ENCODE data around the gene FAM135A. TPM values are rescaled to one million over a fixed set of nuclear protein-coding genes. Genes with fewer than 3 reads are reported as not detected.

The FAM135A gene
- total and polyA plus RNA-seq, 2 donors (not counting 1 experiment from before 2014, with no cell fraction given) = 3.9 to 30.6 TPM

DNA sequence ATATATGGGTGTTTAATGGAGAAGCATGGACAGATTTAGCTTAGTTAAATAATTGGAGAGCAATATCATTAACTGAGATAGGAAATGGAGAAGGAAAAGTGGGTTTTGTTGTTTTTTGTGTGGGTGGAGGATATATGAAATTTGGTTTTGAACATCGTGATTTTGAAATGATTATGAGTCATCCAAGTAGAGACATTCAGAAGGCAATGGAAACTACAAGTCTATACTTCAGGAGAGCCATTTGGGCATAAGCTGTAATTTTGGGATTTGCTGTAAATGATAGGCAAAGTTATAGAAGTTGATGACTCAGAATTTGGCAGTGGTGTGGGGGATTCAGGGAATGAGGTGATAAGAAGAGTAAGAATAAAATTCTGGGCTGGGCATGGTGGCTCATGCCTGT, 27.4 kb upstream of the FAM135A start:
- Histone ChIP-seq H3K9ac (ENCODE audit: low read length) (no peak overlapping the region), H3K4me2 (replicated peaks; ENCODE audit: low read depth, low read length, poor library complexity, severe bottlenecking) (no peak overlapping the region), H3K79me2 (ENCODE audit: control insufficient read depth, insufficient read depth, low read length) (no peaks in the 10 kb centered on the region), H4K20me1 (ENCODE audit: control insufficient read depth, insufficient read depth, low read length, poor library complexity, severe bottlenecking) (no peaks in the 10 kb centered on the region), H3K27ac (ENCODE audit: low read length in 2 of 2) (no peak overlapping the region), H3K36me3 (replicated peaks in 1 of 2; ENCODE audit: control extremely low read depth in 1 of 2, control insufficient read depth in 1 of 2, extremely low read depth in 1 of 2, insufficient read depth in 2 of 2, low read length in 1 of 2) (no peaks in the 10 kb centered on the region), H3K27me3 (replicated peaks in 1 of 4; ENCODE audit: control extremely low read depth in 1 of 4, control insufficient read depth in 3 of 4, insufficient read depth in 4 of 4, low read length in 3 of 4) (peaks cover 0 to 12% (median 2%) of the 10 kb centered on the region in 4 experiments), H2AFZ (ENCODE audit: insufficient read depth, low read depth, low read length, poor library complexity, severe bottlenecking) (no peak overlapping the region), H3K9me3 (ENCODE audit: control extremely low read depth in 1 of 3, control insufficient read depth in 2 of 3, insufficient read depth in 1 of 3, low read length in 2 of 3) (no peaks in the 10 kb centered on the region), H3K4me1 (ENCODE audit: control insufficient read depth in 2 of 2, insufficient read depth in 2 of 2, low read length in 2 of 2) (no peaks in the 10 kb centered on the region), H3K4me3 (ENCODE audit: control extremely low read depth in 1 of 5, extremely low read depth in 1 of 5, insufficient read depth in 1 of 5, low read depth in 2 of 5, low read length in 4 of 5) (no peak overlapping the region)
- TF ChIP-seq, protein P1, sequence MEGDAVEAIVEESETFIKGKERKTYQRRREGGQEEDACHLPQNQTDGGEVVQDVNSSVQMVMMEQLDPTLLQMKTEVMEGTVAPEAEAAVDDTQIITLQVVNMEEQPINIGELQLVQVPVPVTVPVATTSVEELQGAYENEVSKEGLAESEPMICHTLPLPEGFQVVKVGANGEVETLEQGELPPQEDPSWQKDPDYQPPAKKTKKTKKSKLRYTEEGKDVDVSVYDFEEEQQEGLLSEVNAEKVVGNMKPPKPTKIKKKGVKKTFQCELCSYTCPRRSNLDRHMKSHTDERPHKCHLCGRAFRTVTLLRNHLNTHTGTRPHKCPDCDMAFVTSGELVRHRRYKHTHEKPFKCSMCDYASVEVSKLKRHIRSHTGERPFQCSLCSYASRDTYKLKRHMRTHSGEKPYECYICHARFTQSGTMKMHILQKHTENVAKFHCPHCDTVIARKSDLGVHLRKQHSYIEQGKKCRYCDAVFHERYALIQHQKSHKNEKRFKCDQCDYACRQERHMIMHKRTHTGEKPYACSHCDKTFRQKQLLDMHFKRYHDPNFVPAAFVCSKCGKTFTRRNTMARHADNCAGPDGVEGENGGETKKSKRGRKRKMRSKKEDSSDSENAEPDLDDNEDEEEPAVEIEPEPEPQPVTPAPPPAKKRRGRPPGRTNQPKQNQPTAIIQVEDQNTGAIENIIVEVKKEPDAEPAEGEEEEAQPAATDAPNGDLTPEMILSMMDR (IDR thresholded peaks at IDR 0.05) = no peak
- TF ChIP-seq EZH2 (IDR thresholded peaks at IDR 0.05; ENCODE audit: borderline replicate concordance, insufficient read depth, low read depth, low read length, poor library complexity, severe bottlenecking) = no peak
- Mint-ChIP-seq H3K4me3 (no peak overlapping the region), H3K9me3 (ENCODE audit: insufficient read depth) (no peaks in the 10 kb centered on the region), H3K27ac (no peak overlapping the region), H3K27me3 (peaks cover 7% of the 10 kb centered on the region), H3K4me1 (no peaks in the 10 kb centered on the region)
- ChIA-PET CTCF (no interaction called here), POLR2A (no interaction called here)
- WGBS (ENCODE audit: insufficient coverage) = 56% methylated on average over 1 of the region's 1 CpG
- no peak for DNase-seq
- intact Hi-C loops (cut with micrococcal nuclease) = no loop called here
- ATAC-seq (ENCODE audit: low read depth) = no peak

- CTCF ChIA-PET = interaction anchor here (1.0 kb wide), 1 partner anchor 17 kb away, joined by 5 read pairs; no protein-coding TSS in a partner anchor
- no peak overlapping the region for H3K27ac Mint-ChIP-seq
- no peak overlapping the region for H2AFZ ChIP-seq (ENCODE audit: insufficient read depth, low read depth, low read length, poor library complexity, severe bottlenecking)
Observed at GRCh38 chr6:70388814-70389213, 24.5 kb upstream of the FAM135A start.

More at GRCh38 chr6:70388814-70389213, 24.5 kb upstream of the FAM135A start:
- no peaks in the 10 kb centered on the region for H3K79me2 ChIP-seq (ENCODE audit: control insufficient read depth, insufficient read depth, low read length)
- H3K4me2 ChIP-seq (replicated peaks; ENCODE audit: low read depth, low read length, poor library complexity, severe bottlenecking) = no peak overlapping the region
- peaks cover 0 to 21% (median 5%) of the 10 kb centered on the region in 4 experiments for H3K27me3 ChIP-seq (replicated peaks in 1 of 4; ENCODE audit: control extremely low read depth in 1 of 4, control insufficient read depth in 3 of 4, insufficient read depth in 4 of 4, low read length in 3 of 4)
- H4K20me1 ChIP-seq (ENCODE audit: control insufficient read depth, insufficient read depth, low read length, poor library complexity, severe bottlenecking) = no peaks in the 10 kb centered on the region
- H3K4me1 ChIP-seq (ENCODE audit: control insufficient read depth in 2 of 2, insufficient read depth in 2 of 2, low read length in 2 of 2) = no peaks in the 10 kb centered on the region
- DNase-seq (no peak), ATAC-seq (ENCODE audit: low read depth) (no peak)
- H3K4me1 Mint-ChIP-seq = no peaks in the 10 kb centered on the region
- 60% methylated on average over 1 of the region's 1 CpG for WGBS (ENCODE audit: insufficient coverage)
- H3K27me3 Mint-ChIP-seq = peaks cover 31% of the 10 kb centered on the region
- H3K9me3 Mint-ChIP-seq (ENCODE audit: insufficient read depth) = no peaks in the 10 kb centered on the region
- no peaks in the 10 kb centered on the region for H3K9me3 ChIP-seq (ENCODE audit: control extremely low read depth in 1 of 3, control insufficient read depth in 2 of 3, insufficient read depth in 1 of 3, low read length in 2 of 3)
- POLR2A ChIA-PET = no interaction called here
- intact Hi-C loops (cut with micrococcal nuclease) = no loop called here
- no peak overlapping the region for H3K27ac ChIP-seq (ENCODE audit: low read length in 2 of 2)
- H3K4me3 ChIP-seq (ENCODE audit: control extremely low read depth in 1 of 5, extremely low read depth in 1 of 5, insufficient read depth in 1 of 5, low read depth in 2 of 5, low read length in 4 of 5) = no peak overlapping the region
- no peak overlapping the region for H3K9ac ChIP-seq (ENCODE audit: low read length)
- H3K36me3 ChIP-seq (replicated peaks in 1 of 2; ENCODE audit: control extremely low read depth in 1 of 2, control insufficient read depth in 1 of 2, extremely low read depth in 1 of 2, insufficient read depth in 2 of 2, low read length in 1 of 2) = no peaks in the 10 kb centered on the region
- no peak overlapping the region for H3K4me3 Mint-ChIP-seq
- TF ChIP-seq, protein P1 (IDR thresholded peaks at IDR 0.05) = no peak
- no peak for TF ChIP-seq EZH2 (IDR thresholded peaks at IDR 0.05; ENCODE audit: borderline replicate concordance, insufficient read depth, low read depth, low read length, poor library complexity, severe bottlenecking)

Data from B cell (primary cell).